ENCODE data around the gene KLK14. TPM values are rescaled to one million over a fixed set of nuclear protein-coding genes. Genes with fewer than 3 reads are reported as not detected.

KLK14 gene
- polyA plus RNA-seq, 1 donor (not counting 4 experiments of a cell fraction or from before 2014, with no cell fraction given), result 0.05 TPM

GRCh38 chr19:51116736-51117286 lies 34.1 kb upstream of the KLK14 start:
- Histone ChIP-seq H3K79me2 (ENCODE audit: control insufficient read depth, insufficient read depth, low read length) (no peaks in the 10 kb centered on the region), H3K9ac (ENCODE audit: control insufficient read depth, extremely low read depth, insufficient read depth, low read length) (no peak overlapping the region), H3K4me3 (ENCODE audit: control insufficient read depth in 2 of 3, extremely low read depth in 1 of 3, insufficient read depth in 2 of 3, low read depth in 1 of 3, low read length in 3 of 3) (no peak overlapping the region), H3K9me1 (ENCODE audit: control insufficient read depth, extremely low read depth, insufficient read depth, low read length) (no peaks in the 10 kb centered on the region), H2AFZ (ENCODE audit: control insufficient read depth, low read length) (no peak overlapping the region), H3K27me3 (ENCODE audit: control insufficient read depth, extremely low read depth, insufficient read depth, low read length) (peaks cover 12% of the 10 kb centered on the region), H3K9me3 (ENCODE audit: control insufficient read depth, low read depth, low read length) (no peaks in the 10 kb centered on the region), H4K20me1 (ENCODE audit: control insufficient read depth, extremely low read depth, insufficient read depth, low read length) (no peaks in the 10 kb centered on the region), H3K4me2 (ENCODE audit: control insufficient read depth, extremely low read depth, insufficient read depth, low read depth, low read length) (no peak overlapping the region), H3K27ac (ENCODE audit: control insufficient read depth, insufficient read depth, low read length) (no peak overlapping the region), H3K36me3 (ENCODE audit: control insufficient read depth in 2 of 2, extremely low read depth in 1 of 2, insufficient read depth in 2 of 2, low read length in 2 of 2) (no peaks in the 10 kb centered on the region), H3K4me1 (ENCODE audit: control insufficient read depth, extremely low read depth, insufficient read depth, low read length) (no peaks in the 10 kb centered on the region)
- dilution Hi-C loops (cut with MboI; ENCODE audit: extremely low pct_ligation_motif_present, low sequenced_read_pairs), result no loop called here
- TF ChIP-seq CTCF (optimal IDR thresholded peaks at IDR 0.05 in 1 of 3, IDR thresholded peaks at IDR 0.05 in 1 of 3, conservative IDR thresholded peaks at IDR 0.05 in 1 of 3; ENCODE audit: extremely low read depth in 1 of 3, insufficient read depth in 2 of 3, low read length in 3 of 3), result no peak
- no peak for TF ChIP-seq EZH2 (IDR thresholded peaks at IDR 0.05; ENCODE audit: low read length)
- DNase-seq (ENCODE audit: low read depth, low spot score) (no peak), FAIRE-seq (no peak)

GRCh38 chr19:51114087-51114729 lies 31.5 kb upstream of the KLK14 start:
- no peak overlapping the region for H3K4me2 ChIP-seq (ENCODE audit: control insufficient read depth, extremely low read depth, insufficient read depth, low read depth, low read length)
- H3K4me1 ChIP-seq (ENCODE audit: control insufficient read depth, extremely low read depth, insufficient read depth, low read length), result no peaks in the 10 kb centered on the region
- no peaks in the 10 kb centered on the region for H3K9me1 ChIP-seq (ENCODE audit: control insufficient read depth, extremely low read depth, insufficient read depth, low read length)
- H4K20me1 ChIP-seq (ENCODE audit: control insufficient read depth, extremely low read depth, insufficient read depth, low read length), result no peaks in the 10 kb centered on the region
- peaks cover 12% of the 10 kb centered on the region for H3K27me3 ChIP-seq (ENCODE audit: control insufficient read depth, extremely low read depth, insufficient read depth, low read length)
- no peak for FAIRE-seq
- H3K4me3 ChIP-seq (ENCODE audit: control insufficient read depth in 2 of 3, extremely low read depth in 1 of 3, insufficient read depth in 2 of 3, low read depth in 1 of 3, low read length in 3 of 3), result no peak overlapping the region
- no peaks in the 10 kb centered on the region for H3K79me2 ChIP-seq (ENCODE audit: control insufficient read depth, insufficient read depth, low read length)
- no peaks in the 10 kb centered on the region for H3K9me3 ChIP-seq (ENCODE audit: control insufficient read depth, low read depth, low read length)
- DNase-seq (ENCODE audit: low read depth, low spot score), result no peak
- no peak overlapping the region for H3K9ac ChIP-seq (ENCODE audit: control insufficient read depth, extremely low read depth, insufficient read depth, low read length)
- dilution Hi-C loops (cut with MboI; ENCODE audit: extremely low pct_ligation_motif_present, low sequenced_read_pairs), result no loop called here
- no peak overlapping the region for H3K27ac ChIP-seq (ENCODE audit: control insufficient read depth, insufficient read depth, low read length)
- no peaks in the 10 kb centered on the region for H3K36me3 ChIP-seq (ENCODE audit: control insufficient read depth in 2 of 2, extremely low read depth in 1 of 2, insufficient read depth in 2 of 2, low read length in 2 of 2)
- H2AFZ ChIP-seq (ENCODE audit: control insufficient read depth, low read length), result no peak overlapping the region
- no peak for TF ChIP-seq EZH2 (IDR thresholded peaks at IDR 0.05; ENCODE audit: low read length)
- no peak for TF ChIP-seq CTCF (optimal IDR thresholded peaks at IDR 0.05 in 1 of 3, IDR thresholded peaks at IDR 0.05 in 1 of 3, conservative IDR thresholded peaks at IDR 0.05 in 1 of 3; ENCODE audit: extremely low read depth in 1 of 3, insufficient read depth in 2 of 3, low read length in 3 of 3)
